ENCODE results near the gene OR5AN1.
"Not testable (repeated sequence)": the region's sequence is repeated elsewhere in the genome, so short reads cannot be mapped to it uniquely, and the experiment has no call there.

The OR5AN1 gene, protein sequence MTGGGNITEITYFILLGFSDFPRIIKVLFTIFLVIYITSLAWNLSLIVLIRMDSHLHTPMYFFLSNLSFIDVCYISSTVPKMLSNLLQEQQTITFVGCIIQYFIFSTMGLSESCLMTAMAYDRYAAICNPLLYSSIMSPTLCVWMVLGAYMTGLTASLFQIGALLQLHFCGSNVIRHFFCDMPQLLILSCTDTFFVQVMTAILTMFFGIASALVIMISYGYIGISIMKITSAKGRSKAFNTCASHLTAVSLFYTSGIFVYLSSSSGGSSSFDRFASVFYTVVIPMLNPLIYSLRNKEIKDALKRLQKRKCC

DNA sequence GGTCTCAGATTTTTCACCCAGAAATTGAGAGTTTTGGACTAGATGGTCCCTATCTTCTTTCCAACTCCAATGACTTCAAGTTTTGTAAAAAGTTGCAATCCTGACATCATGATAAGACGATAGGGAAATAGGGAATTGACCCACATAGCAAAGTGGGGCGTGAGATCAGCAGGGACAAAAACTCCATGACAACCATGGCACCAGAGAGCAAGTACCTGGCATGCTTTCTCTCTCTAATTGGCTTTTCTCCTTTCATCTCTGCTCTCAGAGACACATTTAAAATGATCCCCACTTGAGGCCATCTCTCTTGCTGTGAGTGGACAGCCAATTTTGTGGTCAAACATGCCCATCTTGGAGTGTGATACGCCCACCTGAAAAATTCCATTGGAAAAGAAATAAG, at the start of gene OR5AN1:
Gene OR5AN1 (plus strand): TSS at position 301 of the 400 bp plus-strand sequence. CDS start 5,564 bp downstream, outside the sequence.
- no peak for DNase-seq

GRCh38 chr11:59335001-59335400, 23.7 kb upstream of the OR5AN1 start:
- no peak for DNase-seq

GRCh38 chr11:59336176-59336575, 22.5 kb upstream of the OR5AN1 start:
- DNase-seq, result no peak

GRCh38 chr11:59336931-59337330, 21.8 kb upstream of the OR5AN1 start:
- no peak for DNase-seq

DNA sequence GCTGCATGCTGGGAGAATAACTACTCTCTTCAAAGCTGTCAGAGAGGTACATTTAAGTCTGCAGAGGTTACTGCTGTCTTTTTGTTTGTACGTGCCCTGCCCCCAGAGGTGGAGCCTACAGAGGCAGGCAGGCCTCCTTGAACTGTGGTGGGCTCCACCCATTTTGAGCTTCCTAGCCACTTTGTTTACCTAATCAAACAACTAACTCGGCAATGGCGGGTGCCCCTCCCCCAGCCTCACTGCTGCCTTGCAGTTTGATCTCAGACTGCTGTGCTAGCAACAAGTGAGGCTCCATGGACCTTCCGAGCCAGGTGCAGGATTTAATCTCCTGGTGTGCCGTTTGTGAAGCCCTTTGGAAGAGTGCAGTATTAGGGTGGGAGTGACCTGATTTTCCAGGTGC, 9.0 kb upstream of the OR5AN1 start:
- not testable (repeated sequence) for DNase-seq

- DNase-seq, result no peak
Observed at GRCh38 chr11:59355226-59355625, 3.5 kb upstream of the OR5AN1 start.

DNA sequence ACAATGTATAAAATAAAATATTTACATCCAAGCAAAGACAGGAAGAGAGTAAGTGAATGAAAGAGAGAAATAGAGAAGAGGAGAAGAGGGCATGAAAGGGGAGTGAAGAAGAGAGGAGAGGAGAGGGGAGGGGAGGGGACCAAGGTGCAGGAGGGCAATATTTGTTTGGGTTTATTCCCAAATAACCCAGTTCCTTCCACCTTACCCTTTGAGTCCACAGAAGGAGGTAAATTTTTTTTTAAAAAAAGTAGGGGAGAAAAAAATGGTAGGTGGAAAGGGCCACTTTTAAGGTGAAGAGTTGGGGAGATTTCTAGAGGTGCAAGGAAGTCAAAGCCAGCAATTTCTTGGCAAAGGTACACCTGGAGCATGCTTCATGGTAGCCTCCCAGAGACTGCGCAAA, 2.1 kb upstream of the OR5AN1 start:
- no peak for DNase-seq

- DNase-seq, result no peak
Observed at GRCh38 chr11:59358020-59358419, 675 bp upstream of the OR5AN1 start.

GRCh38 chr11:59365232-59366018, 6.7 kb downstream of the OR5AN1 start:
- no peak for DNase-seq

GRCh38 chr11:59368238-59369022, 9.7 kb downstream of the OR5AN1 start:
- no peak for DNase-seq

GRCh38 chr11:59372324-59372723, 13.6 kb downstream of the OR5AN1 start:
- not testable (repeated sequence) for DNase-seq

DNA sequence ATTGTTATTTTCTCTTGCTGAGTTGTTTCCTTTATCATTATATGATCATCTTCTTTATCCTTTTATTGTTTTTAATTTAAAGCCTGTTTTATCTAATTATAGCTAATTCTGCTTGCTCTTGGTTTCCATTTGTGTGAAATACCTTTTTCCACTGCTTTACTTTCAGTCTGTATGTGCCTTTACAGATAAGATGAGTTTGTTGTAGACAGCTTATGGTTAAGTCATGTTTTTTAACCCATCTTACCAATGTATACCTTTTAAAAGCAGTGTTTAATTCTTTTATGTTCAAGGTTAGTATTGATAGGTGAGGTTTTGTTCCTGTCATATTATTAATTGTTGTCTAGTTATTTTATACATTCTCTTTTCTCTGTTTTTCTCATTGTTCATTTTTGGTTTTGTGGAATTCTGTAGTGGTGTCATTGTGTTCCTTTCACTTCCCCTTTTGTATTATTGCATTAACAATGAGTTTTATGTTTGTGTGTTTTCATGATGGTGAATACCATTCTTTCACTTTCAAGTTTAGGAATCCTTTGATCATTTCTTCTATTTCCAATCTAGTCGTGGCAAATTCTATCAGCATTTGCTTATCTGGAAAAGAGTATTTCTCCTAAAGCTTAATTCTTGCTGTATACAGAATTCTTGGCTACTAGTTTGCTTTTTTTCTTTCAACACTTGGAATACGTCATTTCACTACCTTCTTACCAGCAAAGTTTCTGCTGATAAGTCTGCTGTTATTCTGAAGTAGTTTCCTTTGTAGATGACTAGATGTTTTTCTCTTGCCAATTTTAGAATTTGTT, 21.8 kb downstream of the OR5AN1 start:
- no peak for DNase-seq

DNA sequence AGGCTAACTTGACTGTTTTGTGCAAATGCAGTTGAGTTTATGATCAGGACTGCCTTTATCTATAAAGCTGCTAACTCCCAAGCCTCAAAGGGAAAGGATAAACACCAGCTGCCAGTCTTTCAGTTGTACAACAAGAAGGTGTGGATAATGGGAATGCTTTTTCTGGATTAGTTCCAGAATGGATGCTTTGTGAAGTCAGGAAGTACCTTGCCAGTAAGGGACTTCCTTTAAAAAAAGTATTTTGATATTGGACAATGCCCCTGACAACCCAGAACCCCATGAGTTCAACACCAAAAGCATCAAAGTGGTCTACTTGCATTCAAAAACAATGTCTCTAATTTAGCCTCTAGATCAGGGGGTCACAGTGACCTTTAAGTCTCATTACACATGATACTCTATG, 35.5 kb downstream of the OR5AN1 start:
- no peak for DNase-seq

DNA sequence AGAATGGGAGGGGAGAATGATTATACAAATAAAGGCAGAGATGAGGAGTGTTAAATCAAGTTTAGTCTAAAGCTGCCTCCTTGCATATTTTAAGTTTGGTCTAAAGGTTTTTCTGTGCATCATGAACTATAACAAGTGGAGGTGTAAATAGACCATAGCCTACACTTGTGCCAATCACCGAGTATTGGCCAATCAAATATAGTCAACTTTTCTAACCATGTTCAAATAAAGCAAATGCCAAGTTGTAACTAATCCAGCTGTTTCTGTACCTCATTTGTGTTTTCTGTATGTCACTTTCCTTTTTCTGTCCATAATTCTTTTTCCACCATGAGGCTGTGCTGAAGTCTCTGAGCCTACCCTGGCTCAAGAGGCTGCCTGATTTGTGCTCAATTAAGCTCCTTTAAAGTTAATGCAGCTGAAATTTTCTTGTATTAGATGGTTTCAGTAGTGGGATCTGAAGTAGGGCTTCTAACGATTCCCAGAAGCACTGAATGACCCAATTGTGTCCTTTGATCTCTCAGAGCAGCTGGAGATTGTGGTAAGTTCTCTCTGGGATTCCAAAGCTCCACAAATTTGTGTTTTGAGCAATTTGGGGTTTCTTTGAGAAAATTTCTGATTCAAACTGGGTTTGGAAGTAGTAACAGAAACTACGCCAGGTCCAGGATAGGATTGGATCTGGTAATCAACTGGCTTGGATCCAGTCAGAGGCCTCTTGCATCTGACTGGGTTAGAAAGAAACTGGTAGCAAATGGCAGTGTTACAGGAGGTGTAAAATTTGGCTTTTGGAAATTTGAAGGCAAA, 42.0 kb downstream of the OR5AN1 start:
- no peak for DNase-seq

DNA sequence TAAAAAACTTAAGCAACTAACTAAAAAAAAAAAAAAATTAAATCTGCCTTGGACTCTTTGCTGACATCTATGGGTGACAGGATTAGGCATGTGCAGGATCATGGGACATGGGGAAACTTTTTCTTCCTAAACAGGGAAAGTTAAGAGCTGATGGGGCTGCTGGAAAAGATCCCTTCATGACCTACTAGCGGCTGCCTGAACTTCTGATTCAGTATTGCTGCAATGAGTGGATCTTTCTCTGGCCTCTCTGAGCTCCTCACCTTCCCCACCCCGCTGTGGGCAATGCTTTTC, 42.5 kb downstream of the OR5AN1 start:
- DNase-seq, result no peak

GRCh38 chr11:59403546-59403945, 44.9 kb downstream of the OR5AN1 start:
- no peak for DNase-seq

DNA sequence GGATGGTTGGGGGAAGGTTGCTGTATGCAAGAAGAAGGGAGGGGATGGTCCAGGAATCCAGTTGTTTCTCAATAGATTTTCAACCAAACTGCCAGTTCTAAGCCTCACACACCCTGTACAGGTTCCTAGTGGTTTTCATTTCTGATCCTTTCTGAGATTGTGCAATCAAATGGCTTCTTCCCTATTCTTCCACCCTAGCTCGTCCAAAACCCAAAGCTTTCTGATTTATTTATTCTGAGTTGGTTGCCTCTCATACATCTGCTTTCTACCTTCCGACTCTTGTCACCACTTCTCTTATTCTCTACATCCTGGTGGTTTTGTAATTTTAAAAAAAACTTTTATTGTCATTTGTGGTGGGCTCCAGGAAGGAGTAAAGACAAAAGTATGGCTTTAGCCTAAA, 55.0 kb downstream of the OR5AN1 start:
- no peak for DNase-seq

DNA sequence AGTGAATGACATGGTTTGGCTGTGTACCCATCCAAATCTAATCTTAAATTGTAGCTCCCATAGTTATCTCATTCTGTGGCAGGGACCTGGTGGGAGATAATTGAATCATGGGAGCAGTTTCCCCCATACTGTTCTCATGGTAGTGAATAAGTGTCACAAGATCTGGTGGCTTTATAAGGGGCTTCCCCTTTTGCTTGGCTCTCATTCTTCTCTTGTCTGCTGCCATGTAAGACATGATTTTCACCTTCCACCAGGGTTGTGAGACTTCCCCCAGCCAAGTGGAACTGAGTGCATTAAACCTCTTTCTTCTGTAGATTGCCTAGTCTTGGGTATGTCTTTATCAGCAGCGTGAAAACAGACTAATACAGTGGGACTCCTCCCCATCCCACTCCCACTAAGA, 56.4 kb downstream of the OR5AN1 start:
- no peak for DNase-seq

DNA sequence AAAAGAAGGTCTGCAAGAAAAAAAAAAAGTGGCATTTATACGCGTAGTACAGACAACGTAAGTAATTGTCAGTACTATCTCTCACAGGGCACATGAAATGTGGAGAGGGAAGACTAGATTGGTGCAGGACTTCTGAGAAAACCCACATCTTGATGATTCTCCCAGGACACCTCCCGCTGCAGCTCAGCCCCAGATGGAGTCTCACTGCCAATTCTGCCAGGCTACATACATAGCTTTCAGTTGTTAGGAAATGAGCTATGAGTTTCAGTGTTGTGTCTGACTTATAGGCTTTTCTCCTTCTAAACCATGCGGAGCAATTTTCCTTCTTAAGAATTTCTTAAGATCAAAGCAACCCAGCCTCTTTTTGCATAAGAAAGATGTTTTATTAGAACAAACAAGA, 57.9 kb downstream of the OR5AN1 start:
- DNase-seq, result no peak

- no peak for DNase-seq
Observed at GRCh38 chr11:59417023-59417422, 58.3 kb downstream of the OR5AN1 start.

- DNase-seq, result no peak
Observed at GRCh38 chr11:59418156-59418555, 59.5 kb downstream of the OR5AN1 start.
